B cell (primary cell): ENCODE data around the gene PMP22. TPM values are rescaled to one million over a fixed set of nuclear protein-coding genes. Genes with fewer than 3 reads are reported as not detected.

Experiments used
- ATAC-seq: fragments of 200-7000 bp; cut with Tn5 transposase; one replicate; pipeline ENCODE4 v1.10.0; 2021; ENCODE audit warnings: low read depth, mild to moderate bottlenecking, moderate number of reproducible peaks, moderate library complexity
- CTCF ChIA-PET: fragments of 350-600 bp; sonication (Branson Sonifier 250); formaldehyde crosslinking; loops from one replicate; lab custom pipeline; 2021; ENCODE audit warnings: antibody characterized with exemption, inconsistent platforms; lab: Charles Lee
- POLR2A ChIA-PET: fragments of 350-600 bp; sonication (Branson Sonifier 250); formaldehyde crosslinking; loops from one replicate; lab custom pipeline; 2021; ENCODE audit warnings: antibody characterized with exemption; lab: Charles Lee
- DNase-seq: peaks from one replicate; pipeline ENCODE4 v3.0.0; 2013
- H2AFZ ChIP-seq: 2 replicates; pipeline ENCODE4 v1.6.1; 2012; ENCODE audit warnings: mild to moderate bottlenecking, low read depth, low read length; ENCODE audit not compliant: insufficient read depth, poor library complexity, severe bottlenecking
- H3K27ac ChIP-seq, 2 donors: 1 replicate in 1 of 2; 2 replicates in 1 of 2; pipeline ENCODE4 v1.5.1; 2012 to 2013; ENCODE audit warnings: low read length in 2 of 2, mild to moderate bottlenecking in 2 of 2, moderate library complexity in 1 of 2
- H3K27me3 ChIP-seq, 4 experiments: fragments of 200-600 bp in 1 of 4; sonication (generic) in 1 of 4; replicated peaks in 1 of 4; 1 replicate in 2 of 4; 2 replicates in 2 of 4; pipeline versions ENCODE4 v1.6.1 to v1.7.0; 2013 to 2016; ENCODE audit warnings: low read length in 3 of 4, mild to moderate bottlenecking in 2 of 4, mixed read lengths in 1 of 4, moderate library complexity in 1 of 4; ENCODE audit not compliant: insufficient read depth in 4 of 4, control insufficient read depth in 3 of 4; ENCODE audit errors: control extremely low read depth in 1 of 4
- H3K36me3 ChIP-seq, 2 experiments: replicated peaks in 1 of 2; 1 replicate in 1 of 2; 2 replicates in 1 of 2; pipeline versions ENCODE4 v1.6.1 to v1.7.1; 2013; ENCODE audit warnings: low read length in 1 of 2; ENCODE audit not compliant: insufficient read depth in 2 of 2, control insufficient read depth in 1 of 2; ENCODE audit errors: control extremely low read depth in 1 of 2, extremely low read depth in 1 of 2
- H3K4me1 ChIP-seq, 2 donors: fragments of 200-600 bp in 1 of 2; sonication (generic) in 1 of 2; 1 replicate in 1 of 2; 2 replicates in 1 of 2; pipeline versions ENCODE4 v1.5.1 to v1.6.1; 2013 to 2017; ENCODE audit warnings: low read length in 2 of 2; ENCODE audit not compliant: control insufficient read depth in 2 of 2, insufficient read depth in 2 of 2
- H3K4me2 ChIP-seq: replicated peaks from 2 replicates; pipeline ENCODE3; 2012; ENCODE audit warnings: mild to moderate bottlenecking, low read depth, low read length; ENCODE audit not compliant: poor library complexity, severe bottlenecking
- H3K4me3 ChIP-seq, 5 experiments: fragments of 200-600 bp in 1 of 5; sonication (generic) in 1 of 5; 1 replicate in 3 of 5; 2 replicates in 2 of 5; pipeline versions ENCODE4 v1.5.1 to v1.7.0; 2011 to 2016; ENCODE audit warnings: low read length in 4 of 5, mild to moderate bottlenecking in 4 of 5, low read depth in 2 of 5, control low read depth in 1 of 5, moderate library complexity in 1 of 5; ENCODE audit not compliant: insufficient read depth in 1 of 5; ENCODE audit errors: control extremely low read depth in 1 of 5, extremely low read depth in 1 of 5
- H3K79me2 ChIP-seq: fragments of 200-600 bp; sonication (generic); one replicate; pipeline ENCODE4 v1.6.0; 2016; ENCODE audit warnings: low read length; ENCODE audit not compliant: control insufficient read depth, insufficient read depth
- H3K9ac ChIP-seq: fragments of 200-600 bp; sonication (generic); 2 replicates; pipeline ENCODE4 v1.6.1; 2017; ENCODE audit warnings: mild to moderate bottlenecking, low read length, moderate library complexity
- H3K9me3 ChIP-seq, 3 donors: one replicate each; pipeline versions ENCODE4 v1.6.1 to v1.7.1; 2013; ENCODE audit warnings: low read length in 2 of 3; ENCODE audit not compliant: control insufficient read depth in 2 of 3, insufficient read depth in 1 of 3; ENCODE audit errors: control extremely low read depth in 1 of 3
- H4K20me1 ChIP-seq: 2 replicates; pipeline ENCODE4 v1.6.0; 2012; ENCODE audit warnings: mild to moderate bottlenecking, low read length; ENCODE audit not compliant: insufficient read depth, control insufficient read depth, poor library complexity, severe bottlenecking
- H3K27ac Mint-ChIP-seq: one replicate; pipeline ENCODE4 v1.8.0; 2021; ENCODE audit warnings: mixed read lengths
- H3K27me3 Mint-ChIP-seq: one replicate; pipeline ENCODE4 v1.8.0; 2021; ENCODE audit warnings: mixed read lengths
- H3K4me1 Mint-ChIP-seq: one replicate; pipeline ENCODE4 v1.8.0; 2021; ENCODE audit warnings: mixed read lengths
- H3K4me3 Mint-ChIP-seq: one replicate; pipeline ENCODE4 v1.8.0; 2021; ENCODE audit warnings: mixed read lengths
- H3K9me3 Mint-ChIP-seq: one replicate; pipeline ENCODE4 v1.8.0; 2022; ENCODE audit warnings: mixed read lengths; ENCODE audit not compliant: insufficient read depth
- CTCF ChIP-seq: fragments of 200-600 bp; IDR thresholded peaks from one replicate; pipeline ENCODE4 v1.8.0; 2022; ENCODE audit warnings: antibody characterized with exemption, mild to moderate bottlenecking
- EZH2 ChIP-seq: IDR thresholded peaks from 2 replicates; pipeline ENCODE4 v1.6.1; 2012; ENCODE audit warnings: borderline replicate concordance, low read depth, mild to moderate bottlenecking, moderate library complexity, low read length; ENCODE audit not compliant: insufficient read depth, poor library complexity, severe bottlenecking
- WGBS: methylation state at CpG from one replicate; pipeline ENCODE4 v1.1.5; 2013; ENCODE audit warnings: missing lambda C conversion rate; ENCODE audit not compliant: insufficient coverage; 5-methylcytosine and 5-hydroxymethylcytosine counted together
- intact Hi-C: fragments of 100-400 bp; cut with micrococcal nuclease; formaldehyde crosslinking; loops from one replicate; pipeline ENCODE4 v1.10.0; 2022
- polyA plus RNA-seq: library from polyadenylated mRNA; depleted of rRNA; stranded (reverse); fragments of >200 nt; gene quantifications from 2 replicates; pipeline ENCODE4 v1.2.3, GENCODE V29; 2012
- total RNA-seq, 2 donors: library from RNA; stranded (reverse); fragments of 120-200 nt in 1 of 2; gene quantifications; 1 replicate in 1 of 2; 2 replicates in 1 of 2; pipeline versions ENCODE4 v1.2.3 to v1.2.4, GENCODE V29; 2013 to 2022

Gene PMP22
- total and polyA plus RNA-seq, 2 donors (not counting 1 experiment from before 2014, with no cell fraction given) = 0.71 TPM; not detected in 1

- Histone ChIP-seq H3K27ac (no peak overlapping the region), H4K20me1 (no peaks in the 10 kb centered on the region), H3K79me2 (no peaks in the 10 kb centered on the region), H3K27me3 (peaks cover 0 to 4% (median 0%) of the 10 kb centered on the region in 4 experiments), H3K4me2 (no peak overlapping the region), H3K4me3 (no peak overlapping the region), H3K36me3 (no peaks in the 10 kb centered on the region), H3K9me3 (peaks cover 0 to 6% (median 1%) of the 10 kb centered on the region in 3 donors), H2AFZ (no peak overlapping the region), H3K9ac (no peak overlapping the region), H3K4me1 (no peaks in the 10 kb centered on the region)
- H3K27ac Mint-ChIP-seq = no peak overlapping the region
- WGBS = 93% methylated on average over 1 of the region's 3 CpGs
- ChIA-PET POLR2A (no interaction called here), CTCF (interaction anchor here (1.9 kb wide), 1 partner anchor 17 kb away, joined by 5 read pairs; no protein-coding TSS in a partner anchor)
- no peak overlapping the region for H3K4me3 Mint-ChIP-seq
- no peaks in the 10 kb centered on the region for H3K4me1 Mint-ChIP-seq
- no peak for DNase-seq
- H3K27me3 Mint-ChIP-seq = peaks cover 8% of the 10 kb centered on the region
- H3K9me3 Mint-ChIP-seq = peaks cover 2% of the 10 kb centered on the region
- ATAC-seq = no peak
- intact Hi-C loops = no loop called here
- TF ChIP-seq CTCF (no peak), EZH2 (no peak)
Observed at GRCh38 chr17:15274017-15274416, 8.9 kb upstream of the PMP22 start.

GRCh38 chr17:15273141-15273793, 8.1 kb upstream of the PMP22 start:
- Mint-ChIP-seq H3K27me3 (peaks cover 9% of the 10 kb centered on the region), H3K9me3 (peaks cover 2% of the 10 kb centered on the region), H3K27ac (no peak overlapping the region), H3K4me1 (no peaks in the 10 kb centered on the region), H3K4me3 (no peak overlapping the region)
- ATAC-seq (no peak), DNase-seq (no peak)
- no peak overlapping the region for H2AFZ ChIP-seq
- no peak overlapping the region for H3K27ac ChIP-seq
- no peaks in the 10 kb centered on the region for H4K20me1 ChIP-seq
- no peaks in the 10 kb centered on the region for H3K27me3 ChIP-seq
- no peaks in the 10 kb centered on the region for H3K79me2 ChIP-seq
- no peak overlapping the region for H3K4me2 ChIP-seq
- ChIA-PET POLR2A (no interaction called here), CTCF (interaction anchor here (1.9 kb wide), 1 partner anchor 16 kb away, joined by 5 read pairs; no protein-coding TSS in a partner anchor)
- H3K9me3 ChIP-seq = peaks cover 0 to 6% (median 1%) of the 10 kb centered on the region in 3 donors
- no peak overlapping the region for H3K4me3 ChIP-seq
- no peaks in the 10 kb centered on the region for H3K36me3 ChIP-seq
- intact Hi-C loops = no loop called here
- WGBS = 64% methylated on average over 1 of the region's 5 CpGs
- TF ChIP-seq CTCF (no peak), EZH2 (no peak)
- H3K9ac ChIP-seq = no peak overlapping the region
- no peaks in the 10 kb centered on the region for H3K4me1 ChIP-seq
